Ishikawa (cell line): ENCODE results near the gene CALML6.

Experiments used
- CEBPB ChIP-seq: IDR thresholded peaks from 2 replicates; pipeline ENCODE4 v1.6.1; 2012
- CREB1 ChIP-seq: IDR thresholded peaks from 2 replicates; pipeline ENCODE4 v1.6.1; 2012; ENCODE audit warnings: low read depth
- EGR1 ChIP-seq: IDR thresholded peaks from 2 replicates; pipeline ENCODE4 v1.6.1; 2012
- EP300 ChIP-seq: IDR thresholded peaks from 2 replicates; pipeline ENCODE4 v1.6.1; 2012; ENCODE audit warnings: borderline replicate concordance
- MAX ChIP-seq: IDR thresholded peaks from 2 replicates; pipeline ENCODE4 v1.6.1; 2012
- NFIC ChIP-seq: IDR thresholded peaks from 2 replicates; pipeline ENCODE4 v1.6.1; 2012
- RAD21 ChIP-seq: IDR thresholded peaks from 2 replicates; pipeline ENCODE4 v1.6.1; 2012; ENCODE audit warnings: low read depth
- REST ChIP-seq: IDR thresholded peaks from 2 replicates; pipeline ENCODE4 v1.6.1; 2012; ENCODE audit warnings: low read depth, mild to moderate bottlenecking
- TAF1 ChIP-seq: IDR thresholded peaks from 2 replicates; pipeline ENCODE4 v1.6.1; 2012; ENCODE audit warnings: low read depth, mild to moderate bottlenecking
- YY1 ChIP-seq: IDR thresholded peaks from 2 replicates; pipeline ENCODE4 v1.6.1; 2012; ENCODE audit warnings: low read depth

GRCh38 chr1:1926886-1927660, 12.0 kb downstream of the CALML6 start:
- TF ChIP-seq CREB1 (no peak), TAF1 (no peak), EGR1 (no peak), CEBPB (no peak), MAX (no peak), NFIC (no peak), REST (no peak), RAD21 (no peak), YY1 (no peak), EP300 (no peak)
